Femur (tissue), 1 donor: Measurements from ENCODE around the gene KRT20.
A peak's percentile ranks its signal among the peaks of the same experiment; 100 is the strongest.
"Not testable (repeated sequence)": the region's sequence is repeated elsewhere in the genome, so short reads cannot be mapped to it uniquely, and the experiment has no call there.

ENCODE experiments used
- DNase-seq: peaks from one replicate; pipeline ENCODE4 v3.0.0-alpha.2; 2017

KRT20 gene, protein sequence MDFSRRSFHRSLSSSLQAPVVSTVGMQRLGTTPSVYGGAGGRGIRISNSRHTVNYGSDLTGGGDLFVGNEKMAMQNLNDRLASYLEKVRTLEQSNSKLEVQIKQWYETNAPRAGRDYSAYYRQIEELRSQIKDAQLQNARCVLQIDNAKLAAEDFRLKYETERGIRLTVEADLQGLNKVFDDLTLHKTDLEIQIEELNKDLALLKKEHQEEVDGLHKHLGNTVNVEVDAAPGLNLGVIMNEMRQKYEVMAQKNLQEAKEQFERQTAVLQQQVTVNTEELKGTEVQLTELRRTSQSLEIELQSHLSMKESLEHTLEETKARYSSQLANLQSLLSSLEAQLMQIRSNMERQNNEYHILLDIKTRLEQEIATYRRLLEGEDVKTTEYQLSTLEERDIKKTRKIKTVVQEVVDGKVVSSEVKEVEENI

DNA sequence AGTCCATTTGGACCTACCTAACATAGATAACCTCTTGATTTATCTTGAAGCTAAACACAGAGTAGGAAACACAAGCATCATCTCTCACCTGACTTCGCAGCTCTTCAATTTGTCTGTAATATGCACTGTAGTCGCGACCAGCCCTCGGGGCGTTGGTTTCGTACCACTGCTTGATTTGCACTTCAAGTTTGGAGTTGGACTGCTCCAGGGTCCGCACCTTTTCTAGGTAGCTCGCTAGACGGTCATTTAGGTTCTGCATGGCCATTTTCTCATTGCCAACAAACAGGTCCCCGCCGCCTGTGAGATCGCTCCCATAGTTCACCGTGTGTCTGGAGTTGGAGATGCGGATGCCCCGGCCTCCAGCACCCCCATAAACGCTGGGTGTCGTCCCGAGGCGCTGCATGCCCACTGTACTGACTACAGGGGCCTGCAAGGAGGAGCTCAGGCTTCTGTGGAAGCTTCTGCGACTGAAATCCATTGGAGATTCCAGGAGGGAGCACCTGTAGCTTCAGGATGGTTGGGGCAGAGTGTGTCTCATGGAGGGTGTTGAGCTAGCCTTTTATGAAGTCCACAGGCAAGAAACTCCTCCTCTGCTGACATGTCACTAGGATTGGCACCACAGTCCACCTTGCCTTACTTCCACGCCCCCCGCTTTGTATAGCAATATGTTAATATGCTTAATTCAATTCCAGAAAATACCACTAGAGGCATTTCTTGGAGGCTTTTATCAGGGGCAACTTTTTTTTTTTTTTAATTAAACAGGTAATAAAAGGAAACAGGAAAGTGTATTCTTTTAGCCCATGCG is at the start of gene KRT20:
TSS of gene KRT20 (minus strand) at position 535 of the 805 bp plus-strand sequence. CDS start at position 478, 57 bp downstream.
- no peak for DNase-seq

DNA sequence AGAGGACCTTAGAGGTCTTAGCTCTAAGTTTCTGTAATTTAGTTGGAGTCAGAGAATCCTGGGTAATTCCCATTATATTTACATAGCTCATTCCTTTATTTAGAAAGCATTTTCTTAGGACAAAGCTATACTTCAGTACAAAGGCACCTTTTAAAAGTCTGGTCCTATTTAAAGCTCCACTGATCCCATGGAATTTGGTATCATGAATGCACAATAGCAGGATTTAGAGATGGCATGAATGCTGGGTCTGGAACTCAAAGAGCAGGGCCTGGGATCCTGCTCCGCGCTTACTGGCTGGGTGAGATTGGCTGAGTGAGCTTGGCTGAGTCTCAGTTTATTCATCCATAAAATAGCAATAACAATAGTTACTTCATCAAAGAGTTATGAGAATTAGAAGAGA is 47.6 kb upstream of the KRT20 start:
- no peak for DNase-seq

DNA sequence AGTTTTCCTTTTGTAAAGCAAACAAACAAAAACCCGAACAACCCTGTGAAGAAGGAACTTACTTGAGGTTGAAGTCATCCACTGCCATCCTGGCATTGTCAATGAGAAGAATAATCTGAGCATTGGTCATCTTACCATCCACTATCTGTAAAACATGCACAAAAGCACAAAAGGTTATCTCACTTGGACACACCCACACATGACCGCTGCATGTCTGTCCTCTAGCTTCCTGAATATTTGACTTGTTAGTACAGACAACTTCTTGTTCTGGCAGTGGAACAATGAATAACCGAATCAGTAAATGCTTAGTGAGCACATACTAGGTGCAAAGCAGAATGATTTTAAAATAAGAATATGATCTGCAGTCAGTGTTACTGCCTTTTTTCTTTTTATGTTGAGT is 46.3 kb upstream of the KRT20 start:
- DNase-seq = no peak

DNA sequence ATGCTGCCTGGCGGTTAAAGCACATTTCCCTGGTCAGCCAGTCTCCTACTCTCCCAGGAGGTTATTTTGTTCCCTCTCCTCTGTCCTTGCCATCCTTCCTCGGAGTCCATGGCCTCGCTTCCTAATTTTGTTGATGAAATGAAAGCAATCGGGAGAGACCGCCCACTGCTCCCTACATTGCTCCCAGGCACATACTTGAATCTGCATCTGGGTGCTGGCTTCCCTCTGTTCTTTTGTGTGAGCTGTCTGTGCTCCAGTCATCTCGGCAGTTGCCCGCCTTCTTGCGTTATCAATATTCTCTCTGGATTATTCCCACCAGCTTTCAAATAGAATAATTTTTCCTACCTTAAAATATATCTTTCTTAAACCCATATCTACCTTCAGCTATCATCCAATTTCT is 41.3 kb upstream of the KRT20 start:
- no peak for DNase-seq

DNA sequence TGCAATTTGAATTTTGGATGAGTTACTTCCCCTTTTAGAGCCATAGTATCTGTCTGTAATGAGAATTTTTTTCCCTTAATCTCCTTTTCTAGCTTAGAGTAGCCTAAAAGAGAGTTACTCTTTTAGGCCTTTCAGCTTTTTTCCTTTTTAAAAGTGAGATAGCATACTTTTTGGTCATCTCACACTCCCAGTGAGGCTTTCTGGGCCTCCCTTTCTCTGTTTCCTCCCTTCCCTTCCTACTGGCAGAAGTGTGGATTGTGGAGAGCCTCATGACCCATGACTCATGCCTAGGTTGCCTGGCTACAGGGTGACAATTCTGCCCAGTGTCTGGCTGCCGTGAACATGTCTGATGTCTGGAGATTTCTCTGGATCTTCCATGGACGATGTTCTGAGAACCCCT is 37.2 kb upstream of the KRT20 start:
- no peak for DNase-seq

DNA sequence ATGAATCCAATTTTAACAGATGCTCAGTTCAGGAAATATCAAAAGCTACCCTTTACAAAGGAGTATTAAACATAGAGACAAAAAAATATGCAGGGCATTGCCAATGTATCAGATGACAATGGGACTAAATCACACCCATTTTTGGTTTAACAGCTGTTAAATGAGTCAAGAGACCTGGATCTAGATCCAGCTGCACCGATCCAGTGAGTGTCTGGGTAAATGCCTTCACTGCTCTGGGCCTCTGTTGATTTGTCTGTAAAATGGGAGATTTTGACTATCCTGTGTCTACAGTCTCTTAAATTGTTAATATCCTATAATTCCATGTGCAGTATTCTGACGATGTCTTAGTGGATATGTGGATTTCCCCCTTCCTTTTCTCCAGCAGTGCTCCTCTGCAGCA is 36.0 kb upstream of the KRT20 start:
- DNase-seq = no peak

DNA sequence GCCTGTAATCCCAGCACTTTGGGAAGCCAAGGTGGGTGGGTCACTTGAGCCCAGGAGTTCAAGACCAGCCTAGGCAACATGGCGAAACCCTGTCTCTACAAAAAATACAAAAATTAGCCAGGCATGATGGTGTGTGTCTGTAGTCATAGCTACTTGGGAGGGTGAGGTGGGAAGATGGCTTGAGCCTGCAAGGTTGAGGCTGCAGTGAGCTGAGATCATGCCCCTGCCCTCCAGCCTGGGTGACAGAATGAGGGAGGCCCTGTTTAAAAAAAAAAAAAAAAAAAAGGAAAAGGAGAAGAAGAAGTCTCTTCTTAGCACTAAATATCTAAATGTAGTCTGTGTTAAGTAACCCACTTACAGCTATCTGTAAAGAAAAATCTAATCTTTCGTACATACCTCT is 32.1 kb upstream of the KRT20 start:
- not testable (repeated sequence) for DNase-seq

DNA sequence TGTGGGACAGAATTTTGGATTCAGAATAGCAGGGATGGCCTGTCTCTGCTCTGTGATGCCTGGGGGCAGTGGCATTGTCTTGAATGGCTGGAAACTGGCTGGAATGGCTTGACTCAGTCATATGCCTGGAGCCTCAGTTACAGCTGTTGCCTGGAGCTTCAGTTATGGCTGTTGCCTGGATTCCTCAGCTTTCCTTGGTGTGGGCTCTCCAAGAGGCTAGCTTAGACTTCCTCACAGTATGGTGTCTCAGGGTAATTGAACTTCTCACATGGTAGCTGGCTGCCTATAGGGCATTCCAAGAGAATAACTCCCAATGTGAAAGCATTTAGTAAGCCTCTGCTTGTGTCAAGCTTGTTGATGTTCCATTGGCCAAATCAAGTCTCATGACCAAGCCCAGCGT is 31.3 kb upstream of the KRT20 start:
- DNase-seq = no peak

DNA sequence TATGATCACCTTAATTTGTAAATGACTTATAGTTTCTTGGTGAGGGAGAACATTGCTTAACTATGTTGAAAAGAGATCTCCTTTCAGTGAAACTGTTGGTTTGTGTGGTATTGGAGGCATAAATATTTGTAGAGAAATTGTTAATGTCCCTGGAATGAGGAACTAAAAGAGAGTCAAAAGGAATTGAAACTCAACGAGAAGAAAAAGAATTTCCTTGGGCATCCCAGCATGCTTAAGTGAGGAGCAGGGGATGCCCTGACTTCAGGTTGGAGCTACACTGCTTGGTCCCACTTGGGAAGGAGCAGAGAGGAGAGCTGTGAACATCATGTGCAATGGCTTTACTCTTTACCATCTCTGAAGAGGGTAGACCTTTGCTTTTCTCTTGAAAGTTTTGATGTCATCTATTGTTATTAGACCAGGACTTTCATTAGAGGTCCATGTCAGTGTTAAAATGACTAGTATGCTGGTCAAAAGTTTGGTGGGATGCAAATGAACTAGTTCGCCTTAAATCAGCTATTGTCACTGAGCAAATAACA is 30.7 kb upstream of the KRT20 start:
- no peak for DNase-seq

DNA sequence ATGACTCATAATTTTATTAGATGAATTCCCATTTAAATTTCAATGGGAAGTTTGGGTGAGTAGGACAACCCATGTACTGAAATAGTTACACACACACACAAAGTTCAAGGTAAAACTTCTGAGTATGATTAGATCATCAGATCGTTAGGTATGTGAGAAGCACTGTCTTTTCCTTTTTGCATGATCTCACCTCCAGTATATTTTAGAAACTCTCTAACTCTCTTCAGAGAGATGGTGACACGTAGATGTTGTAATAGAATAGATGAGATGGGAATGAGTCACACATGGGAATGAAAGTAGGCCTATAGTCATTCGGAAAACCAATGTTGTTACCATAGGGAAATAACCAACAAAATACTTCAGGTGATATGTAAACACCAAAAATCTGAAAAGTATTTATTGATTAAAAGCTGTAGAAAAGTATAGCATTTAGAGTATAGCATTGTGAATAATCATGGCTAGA is 30.2 kb upstream of the KRT20 start:
- DNase-seq = no peak

DNA sequence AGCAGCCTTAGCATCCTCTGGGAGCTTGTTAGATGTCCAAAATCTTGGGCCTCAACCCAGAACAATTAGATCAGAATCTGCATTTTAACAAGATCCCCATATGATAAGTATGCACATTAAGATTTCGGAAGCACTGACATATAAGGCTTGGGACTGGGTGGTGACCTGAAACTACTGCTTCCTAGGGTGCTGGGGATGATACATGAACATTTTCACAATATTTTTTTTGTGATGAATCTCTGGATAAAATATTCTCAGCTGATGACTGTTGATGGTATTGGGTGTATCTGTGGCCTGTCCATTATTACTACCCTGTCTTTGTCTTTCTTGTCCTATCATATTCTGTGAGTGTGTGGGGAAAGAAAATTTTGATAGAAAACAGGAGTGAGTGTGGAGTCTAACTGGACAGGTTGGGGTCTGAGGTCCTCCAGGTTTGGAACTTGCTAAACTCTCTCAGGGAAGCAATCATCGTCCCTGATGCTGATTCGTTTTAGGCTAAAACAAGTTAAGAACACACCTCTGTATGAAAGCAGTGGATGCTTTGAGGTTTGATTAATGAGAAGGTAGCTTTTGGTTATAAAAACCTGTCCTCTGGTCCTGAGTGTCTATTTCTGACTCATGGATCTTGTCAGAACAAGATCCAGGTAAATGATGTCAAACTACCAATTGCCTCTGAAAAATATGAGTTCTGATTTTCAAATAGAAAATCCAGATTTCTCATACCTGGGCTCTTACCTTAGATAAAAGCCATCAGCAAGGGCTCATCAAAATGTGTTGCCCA is 29.2 kb upstream of the KRT20 start:
- no peak for DNase-seq

DNA sequence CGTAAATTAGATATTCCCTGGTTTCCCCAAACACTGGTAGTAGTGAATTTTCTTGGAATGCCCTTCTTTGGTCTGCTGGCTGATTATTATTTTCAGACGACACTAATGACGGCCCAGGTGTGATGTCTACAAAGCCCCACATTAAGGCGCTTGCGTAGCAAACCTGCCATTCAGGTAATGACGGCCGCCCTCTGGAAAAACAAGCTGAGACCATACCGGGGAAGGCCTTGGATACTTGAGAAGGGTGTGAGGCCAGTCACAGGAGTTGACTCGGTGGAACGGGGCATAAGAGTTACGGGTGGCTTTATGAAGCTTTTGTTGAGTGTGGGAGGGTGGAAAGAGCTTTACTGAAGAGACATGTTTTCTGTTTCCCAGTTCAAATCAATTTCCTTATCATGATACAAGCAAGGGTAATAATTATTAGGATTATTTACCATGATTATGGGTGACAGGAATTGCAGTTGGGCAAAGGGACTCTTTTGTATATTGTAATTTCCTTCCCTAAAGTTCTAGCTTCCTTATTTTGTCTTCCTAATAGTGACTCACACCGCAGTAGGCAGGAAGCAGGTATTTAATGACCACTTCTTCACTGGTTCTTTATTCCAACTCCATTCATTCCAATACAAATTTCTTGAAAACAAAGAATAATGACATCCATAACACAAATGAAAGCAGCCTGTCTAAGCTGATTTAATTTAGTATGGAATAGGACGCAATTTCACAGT is 27.6 kb upstream of the KRT20 start:
- DNase-seq = no peak

DNA sequence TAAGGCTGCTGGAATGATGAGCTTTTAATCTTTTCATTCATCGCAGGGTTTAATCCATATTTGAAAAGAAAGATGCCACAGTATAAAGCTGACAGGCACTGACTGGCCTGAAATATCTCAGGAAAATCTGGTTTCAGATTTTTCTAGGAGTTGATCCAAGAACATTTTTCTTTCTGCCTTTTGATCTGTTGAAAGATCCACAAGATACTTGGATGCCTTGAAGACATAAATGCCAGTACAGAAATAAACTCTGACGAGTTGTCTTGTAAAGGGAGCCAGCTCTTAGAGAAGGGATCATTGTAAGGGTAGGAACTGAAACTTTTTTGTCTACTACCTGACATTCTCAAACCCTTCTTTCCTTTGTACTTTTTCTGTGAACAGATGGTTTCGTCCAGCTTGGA is 25.4 kb upstream of the KRT20 start:
- no peak for DNase-seq

DNA sequence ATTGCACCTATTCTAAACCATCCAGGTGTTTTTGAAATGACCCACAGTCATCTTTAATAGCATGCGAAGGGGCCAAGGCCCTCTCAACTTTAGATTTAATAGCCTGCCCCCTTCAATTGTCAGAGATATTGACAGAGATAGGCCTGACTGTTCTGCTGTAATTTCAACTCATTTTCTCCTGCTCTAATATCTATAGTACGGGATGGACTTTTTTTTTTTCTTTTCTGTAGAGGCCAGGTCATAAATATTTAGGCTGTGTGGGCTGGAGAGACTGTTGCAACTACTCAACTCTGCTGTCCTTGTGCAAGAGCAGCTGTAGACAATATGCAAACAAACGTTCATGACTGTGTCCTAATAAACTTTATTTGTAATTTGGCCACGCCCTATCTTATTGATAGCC is 24.7 kb upstream of the KRT20 start:
- DNase-seq = no peak

DNA sequence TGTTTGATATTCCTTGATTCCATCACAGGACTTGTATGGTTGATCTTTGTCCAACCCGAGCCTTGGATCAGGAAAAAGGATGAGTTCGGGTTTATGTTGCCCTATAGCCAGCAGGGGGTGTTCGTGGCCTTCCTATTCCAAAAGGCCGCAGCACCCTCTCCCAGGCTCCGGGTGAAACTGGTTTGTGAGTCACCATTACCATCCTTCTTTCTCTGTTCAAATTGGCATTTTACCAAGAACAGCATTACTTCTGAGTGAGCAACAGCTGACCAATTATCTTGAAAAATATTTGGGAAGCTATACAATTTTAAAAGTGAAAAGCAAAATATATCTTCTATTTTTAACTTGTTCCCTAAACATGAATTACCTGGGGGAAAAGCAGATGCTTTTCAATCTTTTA is 24.3 kb upstream of the KRT20 start:
- DNase-seq = peak; percentile 83

DNA sequence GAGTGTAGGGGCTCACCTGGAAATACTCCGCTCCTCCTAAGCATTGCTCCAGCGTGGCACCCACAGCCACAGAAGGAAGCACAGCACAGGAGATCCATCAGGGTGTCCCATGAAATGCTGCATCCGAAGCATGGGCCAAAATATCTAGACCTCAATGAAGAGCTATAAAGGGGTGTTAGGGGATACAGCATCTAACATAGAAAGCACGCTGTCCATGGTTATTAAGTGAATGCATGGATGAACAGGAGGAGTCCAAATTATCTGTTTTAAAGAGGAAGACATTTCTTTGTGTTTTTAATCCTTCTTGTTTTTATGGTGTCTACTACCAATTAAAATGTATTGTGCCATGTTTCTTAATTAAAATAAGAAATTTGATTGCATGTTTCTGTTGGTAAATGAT is 21.6 kb upstream of the KRT20 start:
- no peak for DNase-seq

DNA sequence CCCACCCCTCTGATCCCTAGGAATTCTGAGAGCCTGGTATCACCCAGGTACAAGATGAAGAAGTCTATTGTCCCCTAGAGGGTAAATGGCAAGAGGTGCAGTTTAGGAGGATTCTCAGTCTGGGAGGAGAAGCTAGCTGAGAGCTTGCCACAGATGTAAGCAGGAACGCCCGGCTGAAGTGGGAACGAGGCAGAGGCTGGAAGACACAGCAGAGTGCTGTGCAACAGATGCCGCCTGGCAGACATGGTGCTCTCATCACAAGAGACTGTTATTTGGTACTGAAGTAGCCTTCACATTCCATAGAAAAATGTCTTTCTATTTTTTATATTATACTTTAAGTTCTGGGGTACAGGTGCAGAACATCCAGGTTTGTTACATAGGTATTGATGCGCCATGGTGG is 20.3 kb upstream of the KRT20 start:
- DNase-seq = no peak

DNA sequence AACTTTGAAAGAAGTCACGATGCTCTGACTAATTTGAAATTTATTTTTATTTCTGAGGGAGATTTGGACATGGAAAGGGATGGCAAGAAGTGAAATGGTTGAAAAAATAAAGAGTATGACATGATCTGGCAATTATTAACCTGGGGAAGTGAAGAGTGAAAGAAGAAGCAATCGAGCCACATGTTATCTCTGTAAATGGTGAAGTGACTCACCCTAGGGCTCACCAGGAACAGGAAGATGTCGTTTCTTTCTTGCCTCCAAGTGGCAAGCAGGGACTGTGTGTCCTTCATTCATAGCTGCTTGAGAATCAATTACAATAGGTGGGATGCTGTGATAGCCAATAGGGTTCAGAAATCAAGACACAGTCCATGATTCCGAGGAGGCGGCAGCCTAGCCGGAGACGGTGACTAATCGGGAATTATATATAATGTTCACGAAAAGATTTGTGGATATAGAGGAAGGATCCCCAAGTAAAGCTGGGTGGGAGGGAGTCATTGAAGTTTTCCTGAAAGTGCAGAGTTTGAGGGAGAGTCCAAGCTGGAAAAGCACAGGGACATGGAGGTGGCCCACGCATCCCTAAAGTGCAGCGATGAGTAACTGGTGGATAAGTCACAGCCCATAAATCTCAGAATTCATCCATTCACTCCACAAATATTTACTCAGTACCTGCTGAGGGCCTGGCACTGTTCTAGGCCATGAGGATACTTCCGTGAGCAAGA is 18.2 kb upstream of the KRT20 start:
- DNase-seq = no peak

DNA sequence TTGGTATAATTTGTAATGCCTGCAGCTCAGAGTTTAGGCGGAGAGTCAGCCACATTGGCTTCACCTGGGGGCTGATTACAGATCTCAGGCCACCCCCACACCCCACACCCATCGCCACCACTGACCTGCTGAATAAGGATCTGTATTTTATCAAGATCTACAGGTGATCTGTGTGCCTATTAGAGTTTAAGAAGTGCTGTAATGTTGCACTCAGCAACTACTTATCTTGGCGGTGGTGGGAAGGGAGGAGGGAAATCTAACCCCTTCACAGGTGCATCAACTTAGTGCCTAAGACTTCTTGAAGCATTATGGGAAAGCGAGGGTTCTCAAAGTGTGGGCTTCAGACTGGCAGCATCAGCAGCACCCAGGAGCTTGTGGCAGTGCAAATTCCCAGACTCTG is 17.5 kb upstream of the KRT20 start:
- no peak for DNase-seq

DNA sequence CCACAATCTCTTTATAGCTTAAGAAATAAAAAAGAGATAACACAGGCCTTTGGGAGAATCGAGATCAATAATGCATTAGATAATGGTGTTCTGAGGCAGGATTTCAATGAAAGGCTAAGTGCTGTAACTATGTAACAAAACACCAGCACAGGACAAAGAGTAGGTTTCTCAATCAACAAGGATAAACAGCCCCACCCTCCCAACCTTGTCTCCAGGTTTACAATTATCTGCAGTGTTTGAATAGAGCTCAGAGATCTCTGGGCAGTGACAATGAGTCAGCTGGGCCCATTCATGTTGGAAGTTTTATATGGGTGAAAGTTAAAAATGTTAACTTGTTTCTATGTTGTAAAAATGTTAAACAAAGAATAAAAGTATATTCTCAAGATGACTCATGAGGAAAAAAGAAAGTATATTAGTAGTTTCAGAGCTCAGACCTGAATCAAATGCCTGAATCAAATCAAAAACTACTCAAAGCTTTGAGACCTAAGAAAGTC is 17.0 kb upstream of the KRT20 start:
- DNase-seq = no peak

DNA sequence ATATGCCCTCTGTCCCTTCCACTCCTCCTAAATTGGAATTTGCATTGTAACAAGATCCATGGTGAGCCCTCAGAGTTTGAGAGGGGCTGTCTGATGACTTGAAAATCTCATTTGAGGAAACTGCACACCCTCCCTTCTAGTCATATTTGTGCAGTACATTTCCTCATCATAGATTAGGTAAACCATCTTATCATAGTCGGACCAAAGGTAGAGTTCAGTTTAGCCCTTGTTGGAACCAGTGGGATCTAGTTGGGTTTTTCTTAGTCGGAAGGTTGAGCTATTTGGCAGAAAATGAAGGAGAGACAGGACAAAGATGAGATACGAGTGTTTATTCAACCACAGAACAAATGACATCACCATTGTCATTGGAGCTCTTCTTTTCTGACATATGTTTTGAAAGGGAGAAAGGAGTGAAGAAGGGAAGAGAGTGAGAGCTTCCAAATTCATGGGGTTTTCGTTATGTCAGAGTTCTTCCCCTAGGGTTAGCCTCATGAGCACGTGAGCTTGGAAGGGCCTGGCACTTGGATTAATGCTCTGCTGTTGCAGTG is 15.8 kb upstream of the KRT20 start:
- DNase-seq = no peak
